HepG2 (cell line): ENCODE data around the gene THSD1. TPM values are rescaled to one million over a fixed set of nuclear protein-coding genes. Genes with fewer than 3 reads are reported as not detected.
A peak's percentile ranks its signal among the peaks of the same experiment; 100 is the strongest.

Experiments used
- GZF1 ChIP-seq: sonication (generic); formaldehyde crosslinking; IDR thresholded peaks from 2 replicates; pipeline ENCODE4 v1.5.1; 2020; ENCODE audit warnings: mild to moderate bottlenecking, missing genetic modification reagents
- ISL2 ChIP-seq: sonication (generic); formaldehyde crosslinking; IDR thresholded peaks from 2 replicates; pipeline ENCODE4 v1.5.0; 2020; ENCODE audit warnings: missing genetic modification reagents
- NFATC3 ChIP-seq: sonication (generic); formaldehyde crosslinking; IDR thresholded peaks from 2 replicates; pipeline ENCODE4 v1.5.1; 2020; ENCODE audit warnings: mild to moderate bottlenecking, missing genetic modification reagents
- PAF1 ChIP-seq: IDR thresholded peaks from 2 replicates; pipeline ENCODE4 v1.6.1; 2016; ENCODE audit warnings: missing genetic modification reagents, missing compliant biosample characterization
- POLR2A ChIP-seq, 2 experiments: IDR thresholded peaks; 2 replicates each; pipeline ENCODE4 v1.6.1; 2011; ENCODE audit warnings: low read depth in 2 of 2, low read length in 2 of 2, mild to moderate bottlenecking in 1 of 2, moderate library complexity in 1 of 2; ENCODE audit not compliant: insufficient read depth in 1 of 2
- RFX5 ChIP-seq: IDR thresholded peaks from 2 replicates; pipeline ENCODE4 v1.6.1; 2011; ENCODE audit warnings: low read depth, low read length, improper control_type of control experiment
- TOE1 ChIP-seq: sonication (generic); formaldehyde crosslinking; IDR thresholded peaks from 2 replicates; pipeline ENCODE4 v1.4.0; 2020; ENCODE audit warnings: mild to moderate bottlenecking, missing genetic modification reagents
- ZBED4 ChIP-seq: sonication (generic); formaldehyde crosslinking; IDR thresholded peaks from 2 replicates; pipeline ENCODE4 v1.4.0; 2020; ENCODE audit warnings: missing genetic modification reagents, borderline replicate concordance
- ZBTB7B ChIP-seq: sonication (generic); formaldehyde crosslinking; IDR thresholded peaks from 2 replicates; pipeline ENCODE4 v1.4.0; 2020; ENCODE audit warnings: missing genetic modification reagents
- ZNF225 ChIP-seq: sonication (generic); formaldehyde crosslinking; IDR thresholded peaks from 2 replicates; pipeline ENCODE4 v1.4.0; 2020; ENCODE audit warnings: mild to moderate bottlenecking, missing genetic modification reagents
- ZNF34 ChIP-seq: sonication (generic); formaldehyde crosslinking; IDR thresholded peaks from 2 replicates; pipeline ENCODE4 v1.4.0; 2020; ENCODE audit warnings: mild to moderate bottlenecking, missing genetic modification reagents, borderline replicate concordance
- ZNF383 ChIP-seq: sonication (generic); formaldehyde crosslinking; IDR thresholded peaks from 2 replicates; pipeline ENCODE4 v1.4.0; 2020; ENCODE audit warnings: missing genetic modification reagents, mild to moderate bottlenecking, borderline replicate concordance
- ZNF501 ChIP-seq: sonication (generic); formaldehyde crosslinking; IDR thresholded peaks from 2 replicates; pipeline ENCODE4 v1.5.1; 2020; ENCODE audit warnings: mild to moderate bottlenecking, moderate library complexity, missing genetic modification reagents
- ZNF556 ChIP-seq: sonication (generic); formaldehyde crosslinking; IDR thresholded peaks from 2 replicates; pipeline ENCODE4 v1.4.0; 2020; ENCODE audit warnings: mild to moderate bottlenecking, missing genetic modification reagents, borderline replicate concordance
- ZNF557 ChIP-seq: sonication (generic); formaldehyde crosslinking; IDR thresholded peaks from 2 replicates; pipeline ENCODE4 v1.4.0; 2020; ENCODE audit warnings: missing genetic modification reagents
- polyA plus RNA-seq, 8 experiments: library from polyadenylated mRNA; depleted of rRNA in 3 of 8; stranded (reverse) in 7 of 8; unstranded in 1 of 8; fragments of >200 nt; fragmentation: Illumina TruSeq in 4 of 8; extraction: Trizol in 4 of 8; gene quantifications; 2 replicates each; pipeline versions ENCODE4 v1.2.1 to v1.2.3, GENCODE V29; 2011 to 2016; ENCODE audit warnings: low read depth in 4 of 8, missing spikeins in 1 of 8, mixed read lengths in 1 of 8; ENCODE audit not compliant: insufficient read depth in 1 of 8
- total RNA-seq, 5 experiments: library from RNA; depleted of rRNA; stranded (reverse); fragments of >200 nt; fragmentation: Illumina TruSeq; extraction: Trizol; gene quantifications; 2 replicates each; pipeline ENCODE4 v1.2.3, GENCODE V29; 2016; ENCODE audit warnings: low read depth in 1 of 5
- TF ChIP-seq, protein P1 (sequence below): IDR thresholded peaks from 2 replicates; pipeline ENCODE4 v1.6.1; 2016; ENCODE audit warnings: missing compliant biosample characterization, missing genetic modification reagents, borderline replicate concordance
- TF ChIP-seq, protein P2 (sequence below): sonication (generic); formaldehyde crosslinking; IDR thresholded peaks from 2 replicates; pipeline ENCODE4 v1.8.0; 2022; ENCODE audit warnings: mild to moderate bottlenecking, missing genetic modification reagents; ENCODE audit not compliant: insufficient replicate concordance
- TF ChIP-seq, protein P3 (sequence below): IDR thresholded peaks from 2 replicates; pipeline ENCODE4 v1.6.1; 2016; ENCODE audit warnings: mild to moderate bottlenecking
- TF ChIP-seq, protein P4 (sequence below): sonication (generic); formaldehyde crosslinking; IDR thresholded peaks from 2 replicates; pipeline ENCODE4 v1.4.0; 2020; ENCODE audit warnings: mild to moderate bottlenecking, missing genetic modification reagents

THSD1 gene
- total and polyA plus RNA-seq, 2 of the 13 experiments (the other 11 are each of a cell fraction or from before 2014, with no cell fraction given) = 0.11 to 0.15 TPM

- TF ChIP-seq, protein P1, sequence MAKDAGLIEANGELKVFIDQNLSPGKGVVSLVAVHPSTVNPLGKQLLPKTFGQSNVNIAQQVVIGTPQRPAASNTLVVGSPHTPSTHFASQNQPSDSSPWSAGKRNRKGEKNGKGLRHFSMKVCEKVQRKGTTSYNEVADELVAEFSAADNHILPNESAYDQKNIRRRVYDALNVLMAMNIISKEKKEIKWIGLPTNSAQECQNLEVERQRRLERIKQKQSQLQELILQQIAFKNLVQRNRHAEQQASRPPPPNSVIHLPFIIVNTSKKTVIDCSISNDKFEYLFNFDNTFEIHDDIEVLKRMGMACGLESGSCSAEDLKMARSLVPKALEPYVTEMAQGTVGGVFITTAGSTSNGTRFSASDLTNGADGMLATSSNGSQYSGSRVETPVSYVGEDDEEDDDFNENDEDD (CRISPR knock-in tag) = peak; percentile 82; the same call in 1 of the 2 replicates
- TF ChIP-seq ZBTB7B (CRISPR knock-in tag) = peak; percentile 10
- TF ChIP-seq, protein P2, sequence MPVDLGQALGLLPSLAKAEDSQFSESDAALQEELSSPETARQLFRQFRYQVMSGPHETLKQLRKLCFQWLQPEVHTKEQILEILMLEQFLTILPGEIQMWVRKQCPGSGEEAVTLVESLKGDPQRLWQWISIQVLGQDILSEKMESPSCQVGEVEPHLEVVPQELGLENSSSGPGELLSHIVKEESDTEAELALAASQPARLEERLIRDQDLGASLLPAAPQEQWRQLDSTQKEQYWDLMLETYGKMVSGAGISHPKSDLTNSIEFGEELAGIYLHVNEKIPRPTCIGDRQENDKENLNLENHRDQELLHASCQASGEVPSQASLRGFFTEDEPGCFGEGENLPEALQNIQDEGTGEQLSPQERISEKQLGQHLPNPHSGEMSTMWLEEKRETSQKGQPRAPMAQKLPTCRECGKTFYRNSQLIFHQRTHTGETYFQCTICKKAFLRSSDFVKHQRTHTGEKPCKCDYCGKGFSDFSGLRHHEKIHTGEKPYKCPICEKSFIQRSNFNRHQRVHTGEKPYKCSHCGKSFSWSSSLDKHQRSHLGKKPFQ (CRISPR knock-in tag) = no peak
- TF ChIP-seq, protein P3, sequence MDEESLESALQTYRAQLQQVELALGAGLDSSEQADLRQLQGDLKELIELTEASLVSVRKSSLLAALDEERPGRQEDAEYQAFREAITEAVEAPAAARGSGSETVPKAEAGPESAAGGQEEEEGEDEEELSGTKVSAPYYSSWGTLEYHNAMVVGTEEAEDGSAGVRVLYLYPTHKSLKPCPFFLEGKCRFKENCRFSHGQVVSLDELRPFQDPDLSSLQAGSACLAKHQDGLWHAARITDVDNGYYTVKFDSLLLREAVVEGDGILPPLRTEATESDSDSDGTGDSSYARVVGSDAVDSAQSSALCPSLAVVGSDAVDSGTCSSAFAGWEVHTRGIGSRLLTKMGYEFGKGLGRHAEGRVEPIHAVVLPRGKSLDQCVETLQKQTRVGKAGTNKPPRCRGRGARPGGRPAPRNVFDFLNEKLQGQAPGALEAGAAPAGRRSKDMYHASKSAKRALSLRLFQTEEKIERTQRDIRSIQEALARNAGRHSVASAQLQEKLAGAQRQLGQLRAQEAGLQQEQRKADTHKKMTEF (CRISPR knock-in tag) = peak; percentile 78; the same call in 1 of the 2 replicates
- no peak for TF ChIP-seq PAF1 (CRISPR knock-in tag)
- TF ChIP-seq ZNF225 (CRISPR knock-in tag) = no peak
- peak; percentile 94 for TF ChIP-seq ZNF556 (CRISPR knock-in tag)
- no peak for TF ChIP-seq GZF1 (CRISPR knock-in tag)
- no peak for TF ChIP-seq RFX5
- TF ChIP-seq, protein P4, sequence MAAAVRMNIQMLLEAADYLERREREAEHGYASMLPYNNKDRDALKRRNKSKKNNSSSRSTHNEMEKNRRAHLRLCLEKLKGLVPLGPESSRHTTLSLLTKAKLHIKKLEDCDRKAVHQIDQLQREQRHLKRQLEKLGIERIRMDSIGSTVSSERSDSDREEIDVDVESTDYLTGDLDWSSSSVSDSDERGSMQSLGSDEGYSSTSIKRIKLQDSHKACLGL (CRISPR knock-in tag) = peak; percentile 59
- no peak for TF ChIP-seq ZNF557 (CRISPR knock-in tag)
- TF ChIP-seq TOE1 (CRISPR knock-in tag) = no peak
- TF ChIP-seq ZBED4 (CRISPR knock-in tag) = peak; percentile 70; the same call in 1 of the 2 replicates
- TF ChIP-seq NFATC3 (CRISPR knock-in tag) = 0 out of 2 replicates have a peak, but pooled peaks have one; percentile 23
- peak; percentile 87; the same call in 1 of the 2 replicates for TF ChIP-seq ZNF34 (CRISPR knock-in tag)
- peak; percentile 55 for TF ChIP-seq ISL2
- peak; percentile 75 for TF ChIP-seq ZNF501 (CRISPR knock-in tag)
- TF ChIP-seq ZNF383 (CRISPR knock-in tag) = no peak
- TF ChIP-seq POLR2A (IDR thresholded peaks at IDR 0.05; ENCODE audit: insufficient read depth in 1 of 2, low read depth in 2 of 2, low read length in 2 of 2) = peak in 1 of 2 experiments; percentile 90; a peak in 2 of 4 replicates
Observed at GRCh38 chr13:52450012-52450792, 44.2 kb upstream of the THSD1 start, which contains the start of gene VPS36 (continued).
